ENCODE measurements around the gene GTF2A2. TPM values are rescaled to one million over a fixed set of nuclear protein-coding genes. Genes with fewer than 3 reads are reported as not detected.

GTF2A2 gene
- total RNA-seq, 1 donor from 2014 or later, result 73.6 TPM

GRCh38 chr15:59696332-59696731 is 39.0 kb upstream of the GTF2A2 start:
- TF ChIP-seq CTCF (IDR thresholded peaks at IDR 0.05), result no peak
- ATAC-seq (no peak), DNase-seq (no peak)
- intact Hi-C loops (cut with DNase I), result loop anchor here (10.0 kb wide), 1 partner anchor 478 kb away; no protein-coding TSS in a partner anchor
- Histone ChIP-seq H3K36me3 (no peaks in the 10 kb centered on the region), H3K4me1 (no peaks in the 10 kb centered on the region), H3K9me3 (no peaks in the 10 kb centered on the region), H3K4me3 (no peak overlapping the region), H3K27me3 (no peaks in the 10 kb centered on the region), H3K27ac (no peak overlapping the region)

- Histone ChIP-seq H3K4me1 (peaks cover 5% of the 10 kb centered on the region), H3K4me3 (no peak overlapping the region), H3K27ac (no peak overlapping the region), H3K9me3 (no peaks in the 10 kb centered on the region), H3K27me3 (no peaks in the 10 kb centered on the region), H3K36me3 (no peaks in the 10 kb centered on the region)
- TF ChIP-seq CTCF (IDR thresholded peaks at IDR 0.05), result no peak
- DNase-seq (no peak), ATAC-seq (no peak)
- intact Hi-C loops (cut with DNase I), result loop anchor here (10.0 kb wide), 1 partner anchor 480 kb away; no protein-coding TSS in a partner anchor
Observed at GRCh38 chr15:59694779-59695178, 37.5 kb upstream of the GTF2A2 start.

- ATAC-seq (no peak), DNase-seq (no peak)
- Histone ChIP-seq H3K4me3 (no peak overlapping the region), H3K4me1 (peaks cover 20% of the 10 kb centered on the region), H3K9me3 (no peaks in the 10 kb centered on the region), H3K27me3 (no peaks in the 10 kb centered on the region), H3K27ac (no peak overlapping the region), H3K36me3 (peaks cover 5% of the 10 kb centered on the region)
- intact Hi-C loops (cut with DNase I), result loop anchor here (10.0 kb wide), 1 partner anchor 484 kb away; no protein-coding TSS in a partner anchor
- TF ChIP-seq CTCF (IDR thresholded peaks at IDR 0.05), result peak; percentile 75
Observed at GRCh38 chr15:59691194-59691805, 34.0 kb upstream of the GTF2A2 start.

GRCh38 chr15:59689626-59690236 is 32.4 kb upstream of the GTF2A2 start:
- Histone ChIP-seq H3K36me3 (peaks cover 8% of the 10 kb centered on the region), H3K27ac (peak overlapping the region; percentile 99), H3K9me3 (no peaks in the 10 kb centered on the region), H3K27me3 (no peaks in the 10 kb centered on the region), H3K4me1 (peaks cover 34% of the 10 kb centered on the region), H3K4me3 (peak overlapping the region; percentile 94)
- peak; percentile 65 for ATAC-seq
- intact Hi-C loops (cut with DNase I), result loop anchor here (10.0 kb wide), 1 partner anchor 485 kb away; no protein-coding TSS in a partner anchor
- DNase-seq, result peak; percentile 95
- no peak for TF ChIP-seq CTCF (IDR thresholded peaks at IDR 0.05)

- H3K4me1 ChIP-seq, result peaks cover 42% of the 10 kb centered on the region
- intact Hi-C loops (cut with DNase I), result no loop called here
- H3K27ac ChIP-seq, result peak within 1 kb of the TSS; percentile 99
- TF ChIP-seq CTCF (IDR thresholded peaks at IDR 0.05), result no peak
- H3K36me3 ChIP-seq, result peaks cover 8% of the 10 kb centered on the region
- DNase-seq (peak; percentile 100), ATAC-seq (peak; percentile 98)
- H3K9me3 ChIP-seq, result no peaks in the 10 kb centered on the region
- H3K27me3 ChIP-seq, result no peaks in the 10 kb centered on the region
- H3K4me3 ChIP-seq, result peak within 1 kb of the TSS; percentile 94
Observed at GRCh38 chr15:59688782-59689625, 31.7 kb upstream of the GTF2A2 start, which contains the start of gene BNIP2. Gene BNIP2 (minus strand): TSS chr15:59689320. CDS start chr15:59682457, 6,863 bp downstream.

All from upper lobe of right lung (tissue), 1 donor.